ENCODE measurements around the gene TUBB4A. TPM values are rescaled to one million over a fixed set of nuclear protein-coding genes. Genes with fewer than 3 reads are reported as not detected.

The TUBB4A gene
- total and polyA plus RNA-seq, 10 of the 15 experiments (the other 5 are each of a cell fraction or from before 2014, with no cell fraction given), result 0.29 to 22.4 (median 3.8) TPM

DNA sequence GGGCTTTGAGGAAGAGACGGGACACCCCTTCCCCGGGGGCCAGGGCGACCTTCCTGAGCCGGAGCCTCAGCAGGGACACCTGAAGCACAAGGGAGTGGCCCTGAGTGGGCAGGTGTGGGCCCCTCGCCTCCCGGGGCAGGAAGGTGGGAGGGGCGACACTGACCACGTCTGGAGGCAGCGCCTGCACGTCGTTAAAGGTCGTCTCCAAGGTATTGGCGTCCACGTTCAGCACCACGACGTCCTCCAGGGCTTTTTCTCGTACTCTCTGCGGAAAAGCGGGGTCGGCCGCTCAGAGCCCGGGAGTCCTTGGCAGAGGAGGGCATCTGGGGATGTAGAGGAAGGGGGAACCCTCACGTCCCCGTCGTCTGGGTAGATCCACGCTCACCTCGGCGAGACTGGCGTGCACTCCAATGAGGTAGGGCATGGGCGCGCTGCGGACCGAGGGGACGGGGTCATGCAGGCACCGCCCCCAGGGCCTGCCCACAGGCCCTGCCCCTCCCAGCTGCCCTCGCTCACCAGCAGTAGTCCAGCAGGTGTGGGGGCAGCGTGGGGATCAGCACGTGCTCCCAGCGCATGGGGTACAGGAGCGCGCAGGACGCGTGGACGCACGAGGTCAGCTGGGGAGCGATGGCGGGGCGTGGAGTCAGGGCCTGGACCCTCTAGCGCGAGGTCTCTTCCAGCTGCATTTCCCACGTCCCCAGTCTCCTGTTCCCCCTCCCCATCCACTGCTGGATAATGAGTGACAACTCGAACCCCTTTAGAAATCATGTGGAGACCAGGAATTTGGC, 26.6 kb downstream of the TUBB4A start:
- no peak for DNase-seq (ENCODE audit: low read depth, low spot score)
- Histone ChIP-seq H3K27ac (ENCODE audit: control insufficient read depth, insufficient read depth) (no peak overlapping the region), H3K79me2 (ENCODE audit: control insufficient read depth, insufficient read depth, low read length) (0 out of 2 replicates have a peak, but pooled peaks cover 2% of the 10 kb centered on the region), H3K9me3 (replicated peaks; ENCODE audit: control insufficient read depth, insufficient read depth, low read length) (no peaks in the 10 kb centered on the region; the same call in 2 of the 3 replicates), H3K4me2 (ENCODE audit: control insufficient read depth, insufficient read depth) (no peak overlapping the region), H3K27me3 (replicated peaks in 1 of 2; ENCODE audit: control insufficient read depth in 2 of 2, insufficient read depth in 2 of 2, low read length in 1 of 2) (no peaks in the 10 kb centered on the region), H2AFZ (ENCODE audit: control insufficient read depth, low read depth, low read length) (no peak overlapping the region), H4K20me1 (ENCODE audit: control insufficient read depth, insufficient read depth) (no peaks in the 10 kb centered on the region), H3K4me1 (ENCODE audit: control insufficient read depth, insufficient read depth, low read length) (peaks cover 4% of the 10 kb centered on the region; the same call in 1 of the 2 replicates), H3K36me3 (ENCODE audit: control insufficient read depth in 2 of 2, insufficient read depth in 2 of 2, low read length in 1 of 2) (peaks cover 8 to 17% of the 10 kb centered on the region in 2 experiments; a peak in 3 of 4 replicates), H3K4me3 (no peak overlapping the region), H3K9ac (ENCODE audit: control insufficient read depth, insufficient read depth, low read length) (no peak overlapping the region)
- BruUV-seq (replicated peaks), result no TSS peak
- SMC1A ChIA-PET (ENCODE audit: uncharacterized antibody, unreplicated experiment), result no interaction called here
- RAD21 ChIA-PET (ENCODE audit: unreplicated experiment), result no interaction called here
- TF ChIP-seq HCFC1 (IDR thresholded peaks at IDR 0.05; ENCODE audit: low read length) (no peak), SMAD1 (IDR thresholded peaks at IDR 0.05; ENCODE audit: low read depth, partially characterized antibody) (no peak), MXI1 (IDR thresholded peaks at IDR 0.05; ENCODE audit: low read depth, low read length) (no peak), CREM (IDR thresholded peaks at IDR 0.05; ENCODE audit: low read depth) (no peak), RELA (IDR thresholded peaks at IDR 0.05; ENCODE audit: borderline replicate concordance, partially characterized antibody) (no peak), SREBF2 (IDR thresholded peaks at IDR 0.05; ENCODE audit: low read length) (no peak), EP300 (IDR thresholded peaks at IDR 0.05; ENCODE audit: borderline replicate concordance in 1 of 2, control insufficient read depth in 1 of 2, low read depth in 2 of 2, low read length in 2 of 2) (no peak), GATAD2B (conservative IDR thresholded peaks at IDR 0.05; ENCODE audit: low read depth) (no peak), TBL1XR1 (IDR thresholded peaks at IDR 0.05; ENCODE audit: low read depth, low read length) (no peak), NR2C2 (IDR thresholded peaks at IDR 0.05; ENCODE audit: borderline replicate concordance, control insufficient read depth, insufficient read length, low read depth) (no peak), HDAC2 (IDR thresholded peaks at IDR 0.05) (no peak), SMC3 (IDR thresholded peaks at IDR 0.05; ENCODE audit: borderline replicate concordance, low read length) (no peak)
- no peak for FAIRE-seq
- CTCF ChIA-PET, result no interaction called here
- POLR2A ChIA-PET, result interaction anchor here (1.4 kb wide), 1 partner anchor 51 kb away, joined by 3 read pairs; the partner anchor contains the start of gene KHSRP
- in situ Hi-C loops (cut with MboI) (no loop called here), intact Hi-C loops (cut with micrococcal nuclease; ENCODE audit: unreplicated experiment) (no loop called here)
- WGBS (ENCODE audit: insufficient coverage, insufficient replicate concordance, low lambda C conversion rate, missing lambda C conversion rate), result 95% methylated on average over 52 of the region's 52 CpGs
- no peak for ATAC-seq

All from GM12878 (cell line).